DND-41 (cell line): Measurements from ENCODE around the gene ZNF621.

ENCODE experiments used
- ATAC-seq: fragments of 200-7000 bp; cut with Tn5 transposase; 3 replicates; pipeline ENCODE4 v1.9.1; 2021; ENCODE audit warnings: low read depth; ENCODE audit not compliant: insufficient read depth
- DNase-seq: peaks from one replicate; pipeline ENCODE4 v3.0.0-alpha.2; 2020
- H2AFZ ChIP-seq: 2 replicates; pipeline ENCODE4 v1.6.0; 2012; ENCODE audit warnings: low read depth, low read length
- H3K27ac ChIP-seq: 2 replicates; pipeline ENCODE4 v1.5.1; 2012; ENCODE audit warnings: low read length, inconsistent platforms
- H3K27me3 ChIP-seq: fragments of 200-600 bp; sonication (generic); 2 replicates; pipeline ENCODE4 v1.6.0; 2012; ENCODE audit warnings: low read length, mild to moderate bottlenecking, inconsistent platforms; ENCODE audit not compliant: insufficient read depth, poor library complexity
- H3K36me3 ChIP-seq: 2 replicates; pipeline ENCODE4 v1.5.1; 2012; ENCODE audit warnings: low read length, inconsistent platforms; ENCODE audit not compliant: insufficient read depth
- H3K4me1 ChIP-seq: 2 replicates; pipeline ENCODE4 v1.5.1; 2012; ENCODE audit warnings: mild to moderate bottlenecking, low read length; ENCODE audit not compliant: insufficient read depth
- H3K4me2 ChIP-seq: 2 replicates; pipeline ENCODE4 v1.6.0; 2012; ENCODE audit warnings: mild to moderate bottlenecking, moderate library complexity, low read length, inconsistent platforms; ENCODE audit not compliant: insufficient read depth
- H3K4me3 ChIP-seq, 2 experiments: fragments of 200-600 bp in 1 of 2; shearing (Covaris generic) in 1 of 2; 2 replicates each; pipeline ENCODE4 v1.5.1; 2012 to 2016; ENCODE audit warnings: inconsistent platforms in 2 of 2, low read length in 2 of 2, mild to moderate bottlenecking in 2 of 2, low read depth in 1 of 2, moderate library complexity in 1 of 2
- H3K79me2 ChIP-seq: 2 replicates; pipeline ENCODE4 v1.6.0; 2012; ENCODE audit warnings: low read length, inconsistent platforms; ENCODE audit not compliant: insufficient read depth
- H3K9ac ChIP-seq: 2 replicates; pipeline ENCODE4 v1.6.0; 2012; ENCODE audit warnings: low read depth, mild to moderate bottlenecking, inconsistent platforms, low read length, moderate library complexity
- H3K9me3 ChIP-seq: 2 replicates; pipeline ENCODE4 v1.5.1; 2012; ENCODE audit warnings: low read length, moderate library complexity, mild to moderate bottlenecking, inconsistent platforms; ENCODE audit not compliant: insufficient read depth, severe bottlenecking
- H4K20me1 ChIP-seq: 2 replicates; pipeline ENCODE4 v1.6.0; 2012; ENCODE audit warnings: low read length; ENCODE audit not compliant: insufficient read depth
- EZH2 ChIP-seq: IDR thresholded peaks from 3 replicates; pipeline ENCODE4 v1.6.1; 2012; ENCODE audit warnings: borderline replicate concordance, low read depth, mild to moderate bottlenecking, moderate library complexity, low read length, inconsistent platforms; ENCODE audit not compliant: severe bottlenecking
- TF ChIP-seq, protein P1 (sequence below): IDR thresholded peaks from 2 replicates; pipeline ENCODE4 v1.5.1; 2012; ENCODE audit warnings: borderline replicate concordance, low read length, moderate library complexity, mild to moderate bottlenecking; ENCODE audit not compliant: poor library complexity, severe bottlenecking; ENCODE audit errors: extremely low read depth

ZNF621 gene

DNA sequence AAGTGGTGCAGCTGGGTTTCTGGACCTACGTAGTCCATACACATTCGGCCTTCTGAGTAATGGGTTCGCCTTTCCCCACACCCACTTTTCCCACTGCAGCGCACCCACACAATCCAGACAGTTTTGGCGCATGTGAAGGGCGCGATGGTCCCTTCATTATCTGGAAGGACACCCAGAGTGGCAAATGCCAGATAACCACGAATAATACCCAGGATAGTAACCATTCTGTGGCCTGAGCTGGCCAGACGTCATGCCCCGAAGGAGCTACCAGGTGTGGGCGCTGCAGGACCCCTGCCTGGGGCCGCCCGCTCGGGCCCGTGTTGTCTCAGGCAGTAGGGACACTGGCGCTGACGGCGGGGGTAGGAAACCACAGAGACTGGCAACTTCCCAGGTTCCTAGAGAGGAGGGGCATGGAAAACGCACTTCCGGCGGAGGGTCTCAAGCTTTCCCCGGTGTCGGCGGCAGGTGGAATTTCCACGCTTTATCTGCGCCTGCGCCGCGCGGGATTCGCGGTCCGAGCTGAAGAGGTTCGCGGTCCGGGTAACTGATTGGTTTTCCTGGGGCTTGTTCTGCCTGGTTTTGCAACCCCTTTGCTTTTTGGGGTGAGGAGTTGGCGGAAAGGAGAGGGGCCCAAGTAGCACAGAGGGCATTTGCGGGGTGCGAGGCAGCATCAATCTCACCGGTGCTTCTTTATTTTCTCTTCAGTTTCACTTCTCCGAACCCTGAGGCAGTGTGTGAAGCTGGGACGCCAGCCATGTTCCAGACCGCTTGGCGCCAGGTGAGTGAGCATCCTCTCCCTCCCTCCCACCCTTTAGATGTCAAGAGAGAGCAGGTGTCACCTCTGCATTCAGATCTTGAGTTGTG, 18.9 kb upstream of the ZNF621 start, which contains the start of gene ZNF620:
Gene ZNF620 (plus strand): TSS at position 441 of the 864 bp plus-strand sequence. CDS start 314 bp downstream, at position 755.
- peaks cover 27% of the 10 kb centered on the region for H3K4me1 ChIP-seq
- no peaks in the 10 kb centered on the region for H3K9me3 ChIP-seq
- H3K4me3 ChIP-seq, result peak within 1 kb of the TSS; percentile 37 to 72
- H3K27ac ChIP-seq, result peak within 1 kb of the TSS; percentile 68
- TF ChIP-seq EZH2, result no peak
- TF ChIP-seq, protein P1, sequence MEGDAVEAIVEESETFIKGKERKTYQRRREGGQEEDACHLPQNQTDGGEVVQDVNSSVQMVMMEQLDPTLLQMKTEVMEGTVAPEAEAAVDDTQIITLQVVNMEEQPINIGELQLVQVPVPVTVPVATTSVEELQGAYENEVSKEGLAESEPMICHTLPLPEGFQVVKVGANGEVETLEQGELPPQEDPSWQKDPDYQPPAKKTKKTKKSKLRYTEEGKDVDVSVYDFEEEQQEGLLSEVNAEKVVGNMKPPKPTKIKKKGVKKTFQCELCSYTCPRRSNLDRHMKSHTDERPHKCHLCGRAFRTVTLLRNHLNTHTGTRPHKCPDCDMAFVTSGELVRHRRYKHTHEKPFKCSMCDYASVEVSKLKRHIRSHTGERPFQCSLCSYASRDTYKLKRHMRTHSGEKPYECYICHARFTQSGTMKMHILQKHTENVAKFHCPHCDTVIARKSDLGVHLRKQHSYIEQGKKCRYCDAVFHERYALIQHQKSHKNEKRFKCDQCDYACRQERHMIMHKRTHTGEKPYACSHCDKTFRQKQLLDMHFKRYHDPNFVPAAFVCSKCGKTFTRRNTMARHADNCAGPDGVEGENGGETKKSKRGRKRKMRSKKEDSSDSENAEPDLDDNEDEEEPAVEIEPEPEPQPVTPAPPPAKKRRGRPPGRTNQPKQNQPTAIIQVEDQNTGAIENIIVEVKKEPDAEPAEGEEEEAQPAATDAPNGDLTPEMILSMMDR, result peak; percentile 53
- no peaks in the 10 kb centered on the region for H4K20me1 ChIP-seq
- H3K79me2 ChIP-seq, result no peaks in the 10 kb centered on the region
- H3K27me3 ChIP-seq, result no peaks in the 10 kb centered on the region
- peak within 1 kb of the TSS; percentile 68 for H3K4me2 ChIP-seq
- DNase-seq (peak; percentile 74), ATAC-seq (peak; percentile 82)
- H2AFZ ChIP-seq, result peak within 1 kb of the TSS; percentile 92
- H3K36me3 ChIP-seq, result peaks cover 12% of the 10 kb centered on the region
- peak within 1 kb of the TSS; percentile 57 for H3K9ac ChIP-seq

DNA sequence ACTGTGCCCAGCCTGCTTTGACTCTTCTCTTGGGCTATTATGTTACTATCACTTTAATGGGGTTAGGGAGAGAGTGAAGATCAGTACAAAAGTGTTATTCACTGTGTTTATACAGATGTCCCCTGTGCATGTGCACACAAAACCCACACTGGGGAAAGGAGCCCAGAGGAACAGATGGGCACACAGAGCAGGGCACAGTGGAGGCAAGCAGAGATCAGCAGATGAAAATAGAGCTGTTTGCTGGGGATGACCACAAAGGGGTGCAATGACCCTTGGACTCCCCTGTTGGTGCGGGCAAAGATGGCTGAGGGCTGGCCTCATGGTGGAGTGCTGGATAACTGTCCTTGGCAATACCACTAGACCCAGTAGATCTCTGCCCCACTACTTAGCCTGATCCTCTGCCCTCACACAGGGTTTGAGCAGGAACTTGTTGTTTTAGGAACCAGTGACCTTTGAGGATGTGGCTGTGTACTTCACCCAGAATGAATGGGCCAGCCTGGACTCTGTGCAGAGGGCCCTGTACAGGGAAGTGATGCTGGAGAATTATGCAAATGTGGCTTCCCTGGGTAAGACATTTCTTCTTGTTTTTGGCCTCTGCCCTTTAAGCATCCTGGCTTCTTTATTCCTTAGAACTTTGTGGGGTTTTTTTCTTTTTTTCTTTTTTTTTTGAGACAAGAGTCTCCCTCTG, 13.6 kb upstream of the ZNF621 start:
- no peak for DNase-seq
- Histone ChIP-seq H4K20me1 (no peaks in the 10 kb centered on the region), H3K27ac (no peak overlapping the region), H3K4me2 (no peak overlapping the region), H3K4me1 (peaks cover 14% of the 10 kb centered on the region), H3K79me2 (no peaks in the 10 kb centered on the region), H3K27me3 (no peaks in the 10 kb centered on the region), H3K36me3 (peaks cover 48% of the 10 kb centered on the region), H2AFZ (no peak overlapping the region), H3K4me3 (no peak overlapping the region), H3K9ac (no peak overlapping the region), H3K9me3 (no peaks in the 10 kb centered on the region)
- TF ChIP-seq, protein P1, result no peak
- TF ChIP-seq EZH2, result no peak
- no peak for ATAC-seq

DNA sequence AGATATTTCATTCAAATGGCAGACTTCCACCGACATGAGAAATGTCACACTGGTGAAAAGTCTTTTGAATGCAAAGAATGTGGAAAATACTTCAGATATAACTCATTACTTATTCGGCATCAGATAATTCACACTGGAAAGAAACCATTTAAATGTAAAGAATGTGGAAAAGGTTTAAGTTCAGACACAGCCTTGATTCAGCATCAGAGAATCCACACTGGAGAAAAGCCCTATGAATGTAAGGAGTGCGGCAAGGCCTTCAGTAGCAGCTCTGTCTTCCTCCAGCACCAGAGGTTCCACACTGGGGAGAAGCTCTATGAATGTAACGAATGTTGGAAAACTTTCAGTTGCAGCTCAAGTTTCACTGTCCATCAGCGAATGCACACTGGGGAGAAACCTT, 8.6 kb upstream of the ZNF621 start:
- DNase-seq (no peak), ATAC-seq (no peak)
- H3K27ac ChIP-seq, result no peak overlapping the region
- no peak overlapping the region for H3K4me2 ChIP-seq
- no peaks in the 10 kb centered on the region for H4K20me1 ChIP-seq
- peaks cover 36% of the 10 kb centered on the region for H3K36me3 ChIP-seq
- no peaks in the 10 kb centered on the region for H3K9me3 ChIP-seq
- TF ChIP-seq, protein P1, result no peak
- TF ChIP-seq EZH2, result no peak
- H3K9ac ChIP-seq, result no peak overlapping the region
- H3K27me3 ChIP-seq, result no peaks in the 10 kb centered on the region
- no peaks in the 10 kb centered on the region for H3K79me2 ChIP-seq
- no peaks in the 10 kb centered on the region for H3K4me1 ChIP-seq
- no peak overlapping the region for H2AFZ ChIP-seq
- no peak overlapping the region for H3K4me3 ChIP-seq
